Glutamatergic neuron (in vitro differentiated cells): ENCODE measurements around the gene ICAM3. TPM values are rescaled to one million over a fixed set of nuclear protein-coding genes. Genes with fewer than 3 reads are reported as not detected.

ENCODE experiments used
- DNase-seq: peaks from one replicate; pipeline ENCODE4 v3.0.0; 2022
- H3K27ac Mint-ChIP-seq: one replicate; pipeline ENCODE4 v1.8.0; 2020; ENCODE audit warnings: mild to moderate bottlenecking, mixed read lengths, inconsistent platforms; ENCODE audit not compliant: unreplicated experiment
- H3K27me3 Mint-ChIP-seq: one replicate; pipeline ENCODE4 v1.8.0; 2020; ENCODE audit warnings: mild to moderate bottlenecking, moderate library complexity, mixed read lengths, inconsistent platforms; ENCODE audit not compliant: unreplicated experiment
- H3K36me3 Mint-ChIP-seq: one replicate; pipeline ENCODE4 v1.8.0; 2020; ENCODE audit warnings: mild to moderate bottlenecking, mixed read lengths, inconsistent platforms; ENCODE audit not compliant: unreplicated experiment
- H3K4me1 Mint-ChIP-seq: one replicate; pipeline ENCODE4 v1.8.0; 2020; ENCODE audit warnings: mild to moderate bottlenecking, low read depth, mixed read lengths, inconsistent platforms; ENCODE audit not compliant: unreplicated experiment
- H3K4me3 Mint-ChIP-seq: one replicate; pipeline ENCODE4 v1.8.0; 2020; ENCODE audit warnings: mild to moderate bottlenecking, mixed read lengths, inconsistent platforms; ENCODE audit not compliant: unreplicated experiment
- H3K9me3 Mint-ChIP-seq: one replicate; pipeline ENCODE4 v1.8.0; 2020; ENCODE audit warnings: mild to moderate bottlenecking, moderate library complexity, mixed read lengths, inconsistent platforms; ENCODE audit not compliant: unreplicated experiment
- CTCF ChIP-seq: fragments of 200-600 bp; sonication (generic); IDR thresholded peaks from one replicate; pipeline ENCODE4 v1.5.0; 2021; ENCODE audit not compliant: partially characterized antibody, unreplicated experiment
- total RNA-seq: library from RNA; stranded (reverse); fragmentation: NEBNext Ultra II Directional; extraction: Animal tissue kit (Norgen Biotek cat#: 25700); gene quantifications from one replicate; pipeline ENCODE4 v1.2.1, GENCODE V29; 2021; ENCODE audit not compliant: unreplicated experiment

The ICAM3 gene
- total RNA-seq, 1 donor from 2014 or later = 2.0 TPM

DNA sequence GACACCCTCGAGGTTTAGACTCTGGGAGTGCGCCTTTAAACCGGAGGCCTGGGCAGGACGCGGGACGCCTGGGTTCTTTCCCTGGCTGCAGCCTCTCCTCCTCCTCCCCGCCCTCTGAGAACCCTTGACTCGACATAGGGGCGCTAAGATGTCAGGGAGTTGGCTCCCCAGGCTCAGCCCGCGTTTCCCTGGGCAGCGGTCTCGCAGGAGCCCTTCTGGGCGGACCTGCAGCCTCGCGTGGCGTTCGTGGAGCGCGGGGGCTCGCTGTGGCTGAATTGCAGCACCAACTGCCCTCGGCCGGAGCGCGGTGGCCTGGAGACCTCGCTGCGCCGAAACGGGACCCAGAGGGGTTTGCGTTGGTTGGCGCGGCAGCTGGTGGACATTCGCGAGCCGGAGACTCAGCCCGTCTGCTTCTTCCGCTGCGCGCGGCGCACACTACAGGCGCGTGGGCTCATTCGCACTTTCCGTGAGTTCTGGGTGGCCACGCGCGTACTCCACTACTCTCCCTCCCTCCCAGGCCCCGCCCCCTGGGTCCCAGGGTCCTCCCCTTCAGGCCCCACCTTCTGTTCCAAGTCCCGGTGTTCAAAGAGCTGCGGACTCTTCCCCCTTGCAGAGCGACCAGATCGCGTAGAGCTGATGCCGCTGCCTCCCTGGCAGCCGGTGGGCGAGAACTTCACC, 48.4 kb downstream of the ICAM3 start:
- Mint-ChIP-seq H3K36me3 (no peaks in the 10 kb centered on the region), H3K4me3 (peak overlapping the region; percentile 84), H3K27me3 (peaks cover 41% of the 10 kb centered on the region), H3K27ac (no peak overlapping the region), H3K9me3 (peaks cover 12% of the 10 kb centered on the region), H3K4me1 (peaks cover 5% of the 10 kb centered on the region)
- DNase-seq = peak; percentile 65
- TF ChIP-seq CTCF = no peak

DNA sequence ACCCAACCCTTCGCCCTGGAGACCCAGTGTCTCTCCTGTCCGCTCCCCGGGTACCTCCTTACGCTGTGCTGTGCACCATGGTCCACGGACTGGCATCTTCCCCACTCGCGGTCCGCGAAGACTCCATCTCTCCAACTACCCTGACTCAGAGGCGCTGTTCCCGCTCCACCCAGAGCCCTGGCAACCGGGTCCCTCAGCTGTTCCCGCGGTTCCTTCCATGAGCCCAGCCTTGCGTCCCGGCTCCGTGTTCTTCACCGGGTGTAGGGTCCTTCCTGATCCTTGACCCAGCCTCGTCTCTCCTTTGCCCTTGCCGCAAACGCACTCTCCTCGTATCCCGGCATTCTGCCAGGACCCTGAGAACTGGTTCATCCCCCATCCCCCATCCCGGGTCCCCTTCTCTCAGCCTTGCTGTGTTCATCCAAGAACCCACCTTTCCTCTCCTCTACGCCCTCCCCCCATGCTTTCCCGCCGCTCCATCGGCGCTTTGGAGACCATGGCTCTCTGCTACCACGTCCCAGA, 49.0 kb downstream of the ICAM3 start:
- Mint-ChIP-seq H3K27me3 (peaks cover 38% of the 10 kb centered on the region), H3K27ac (no peak overlapping the region), H3K9me3 (peaks cover 12% of the 10 kb centered on the region), H3K36me3 (no peaks in the 10 kb centered on the region), H3K4me1 (peaks cover 5% of the 10 kb centered on the region), H3K4me3 (peak overlapping the region; percentile 74)
- TF ChIP-seq CTCF = no peak
- no peak for DNase-seq

DNA sequence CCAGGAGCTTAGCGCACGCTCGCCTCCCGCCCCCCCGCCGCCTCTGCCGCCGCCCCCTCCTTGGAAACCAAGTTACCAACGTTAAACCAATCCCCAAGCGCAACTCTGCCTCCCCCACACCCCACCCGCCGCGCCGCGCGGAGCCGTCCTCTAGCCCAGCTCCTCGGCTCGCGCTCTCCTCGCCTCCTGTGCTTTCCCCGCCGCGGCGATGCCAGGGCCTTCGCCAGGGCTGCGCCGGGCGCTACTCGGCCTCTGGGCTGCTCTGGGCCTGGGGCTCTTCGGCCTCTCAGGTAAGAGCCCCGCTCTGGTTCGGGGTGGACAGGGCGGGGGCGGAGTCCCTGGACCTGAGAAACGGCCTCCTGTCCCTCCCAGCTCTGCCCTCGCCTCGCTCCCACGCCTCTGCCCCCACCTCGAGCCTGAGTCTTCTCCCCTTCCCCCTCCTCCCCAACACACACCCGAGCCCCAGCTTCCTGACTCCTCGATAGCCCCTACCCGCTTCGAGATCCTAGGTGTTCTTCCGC, 49.5 kb downstream of the ICAM3 start, which contains the start of gene ICAM5:
TSS of gene ICAM5 (plus strand) at position 117 of the 521 bp plus-strand sequence. CDS start at position 209, 92 bp downstream.
- Mint-ChIP-seq H3K27ac (no peak within 1 kb of the TSS), H3K9me3 (peaks cover 14% of the 10 kb centered on the region), H3K27me3 (peaks cover 38% of the 10 kb centered on the region), H3K4me3 (peak within 1 kb of the TSS; percentile 74), H3K36me3 (no peaks in the 10 kb centered on the region), H3K4me1 (peaks cover 5% of the 10 kb centered on the region)
- DNase-seq = peak; percentile 40
- no peak for TF ChIP-seq CTCF

DNA sequence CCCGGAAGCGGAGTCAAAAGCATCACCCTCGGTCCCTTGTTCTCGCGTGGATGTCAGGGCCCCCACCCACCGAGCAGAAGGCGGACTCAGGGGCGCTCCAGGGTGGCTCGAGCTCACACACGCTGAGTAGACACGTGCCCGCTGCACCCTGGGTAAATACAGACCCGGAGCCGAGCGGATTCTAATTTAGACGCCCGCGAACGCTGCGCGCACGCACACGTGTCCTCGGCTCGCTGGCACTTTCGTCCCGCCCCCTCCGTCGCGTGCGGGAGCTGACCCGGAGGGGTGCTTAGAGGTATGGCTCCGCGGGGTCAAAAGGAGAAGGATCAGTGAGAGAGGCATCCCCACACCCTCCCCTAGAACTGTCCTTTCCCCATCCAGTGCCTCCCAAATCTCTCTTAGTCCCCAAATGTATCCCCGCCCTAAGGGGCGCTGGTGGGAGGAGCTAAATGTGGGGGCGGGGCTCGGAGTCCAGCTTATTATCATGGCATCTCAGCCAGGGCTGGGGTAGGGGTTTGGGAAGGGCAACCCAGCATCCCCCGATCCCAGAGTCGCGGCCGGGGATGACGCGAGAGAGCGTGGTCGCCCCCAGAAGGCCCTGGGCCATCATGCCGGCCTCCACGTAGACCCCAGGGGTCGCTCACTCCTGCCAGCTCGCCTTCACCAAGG, 50.1 kb downstream of the ICAM3 start:
- peaks cover 34% of the 10 kb centered on the region for H3K27me3 Mint-ChIP-seq
- peaks cover 14% of the 10 kb centered on the region for H3K9me3 Mint-ChIP-seq
- peak; percentile 46 for DNase-seq
- H3K27ac Mint-ChIP-seq = no peak overlapping the region
- H3K4me3 Mint-ChIP-seq = peak overlapping the region; percentile 31
- no peak for TF ChIP-seq CTCF
- peaks cover 5% of the 10 kb centered on the region for H3K4me1 Mint-ChIP-seq
- no peaks in the 10 kb centered on the region for H3K36me3 Mint-ChIP-seq
